Measurements from ENCODE around the gene SMIM1.
A peak's percentile ranks its signal among the peaks of the same experiment; 100 is the strongest.
"Not testable (repeated sequence)": the region's sequence is repeated elsewhere in the genome, so short reads cannot be mapped to it uniquely, and the experiment has no call there.

The SMIM1 gene

DNA sequence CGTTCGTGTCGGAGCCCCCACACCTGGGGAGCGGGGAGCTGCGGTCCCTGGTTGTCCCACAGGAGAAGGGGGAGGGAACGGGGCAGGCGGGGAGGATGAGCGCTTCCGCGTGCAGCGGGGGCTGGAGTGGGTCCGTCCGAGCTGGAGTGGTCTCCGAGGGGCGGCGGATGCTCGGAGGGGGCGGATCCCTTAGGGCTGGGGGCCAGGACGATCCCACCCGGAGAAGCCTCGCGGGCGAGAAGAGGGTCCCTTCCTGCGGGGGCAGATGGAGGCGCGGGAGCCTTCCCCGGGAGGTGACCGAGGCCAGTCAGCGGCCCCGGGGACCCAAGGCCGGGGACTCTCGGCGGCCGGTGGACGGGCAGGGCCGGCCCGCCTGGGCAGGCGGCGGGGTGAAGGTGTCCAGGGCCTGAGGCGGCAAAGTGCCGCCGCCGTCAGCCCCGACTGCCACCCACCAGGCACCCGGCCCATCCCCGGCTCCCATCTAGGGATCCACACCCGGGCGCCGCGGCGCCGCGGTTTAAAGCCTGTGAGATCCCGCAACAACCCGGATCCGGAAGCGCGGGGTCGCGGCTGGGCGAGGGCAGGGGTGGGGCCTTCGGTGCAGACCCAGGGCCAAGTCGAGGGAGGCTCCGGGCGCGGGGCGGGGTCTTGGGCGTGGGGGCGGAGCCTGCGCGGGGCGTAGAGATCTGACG lies 25.6 kb upstream of the SMIM1 start:
- in situ Hi-C loops (cut with MboI; ENCODE audit: low sequenced_read_pairs, unreplicated experiment), result no loop called here
- DNase-seq (ENCODE audit: low spot score), result peak; percentile 99
- no peak for TF ChIP-seq CTCF (IDR thresholded peaks at IDR 0.05; ENCODE audit: borderline replicate concordance, control extremely low read depth, extremely low read depth, insufficient read depth, missing control alignments)

DNA sequence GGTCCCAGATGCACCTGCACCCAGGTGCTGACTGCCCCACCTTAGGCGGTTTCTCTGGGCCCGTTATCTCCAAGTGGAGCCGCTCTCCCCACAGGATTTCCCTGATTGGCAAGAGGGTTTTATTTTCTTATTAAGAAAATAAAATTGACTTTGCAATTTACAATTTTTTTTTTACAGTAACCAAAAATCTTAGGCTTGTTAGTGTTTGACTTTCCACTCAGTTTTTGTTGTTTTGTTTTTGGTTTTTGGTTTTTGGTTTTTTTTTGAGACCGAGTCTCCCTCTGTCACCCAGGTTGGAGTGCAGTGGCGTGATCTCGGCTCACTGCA lies 25.1 kb upstream of the SMIM1 start:
- TF ChIP-seq CTCF (IDR thresholded peaks at IDR 0.05; ENCODE audit: borderline replicate concordance, control extremely low read depth, extremely low read depth, insufficient read depth, missing control alignments), result no peak
- in situ Hi-C loops (cut with MboI; ENCODE audit: low sequenced_read_pairs, unreplicated experiment), result no loop called here
- no peak for DNase-seq (ENCODE audit: low spot score)

DNA sequence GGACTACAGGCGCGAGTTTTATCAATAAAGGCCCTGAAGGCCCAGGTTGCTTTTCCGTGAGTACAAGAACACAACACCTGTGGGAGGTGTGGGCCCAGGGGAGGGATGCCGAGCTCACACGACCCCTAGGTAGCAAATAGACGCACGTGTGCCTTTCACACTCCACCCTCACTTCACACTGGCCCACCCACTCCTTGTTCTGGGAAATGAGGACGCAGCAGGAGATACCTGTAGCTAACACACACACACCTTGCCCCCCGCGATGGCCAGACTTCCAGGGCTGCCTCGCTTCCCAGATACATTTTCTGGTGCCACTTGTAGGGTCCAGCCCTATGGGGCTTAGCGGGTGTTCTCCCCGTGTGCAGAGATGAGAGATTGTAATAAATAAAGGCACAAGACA lies 24.6 kb upstream of the SMIM1 start:
- no peak for TF ChIP-seq CTCF (IDR thresholded peaks at IDR 0.05; ENCODE audit: borderline replicate concordance, control extremely low read depth, extremely low read depth, insufficient read depth, missing control alignments)
- in situ Hi-C loops (cut with MboI; ENCODE audit: low sequenced_read_pairs, unreplicated experiment), result no loop called here
- no peak for DNase-seq (ENCODE audit: low spot score)

- DNase-seq (ENCODE audit: low spot score); in situ Hi-C loops (cut with MboI; ENCODE audit: low sequenced_read_pairs, unreplicated experiment): not testable (repeated sequence)
Measured at GRCh38 chr1:3748316-3748900, 24.1 kb upstream of the SMIM1 start.

- no peak for DNase-seq (ENCODE audit: low spot score)
- in situ Hi-C loops (cut with MboI; ENCODE audit: low sequenced_read_pairs, unreplicated experiment), result no loop called here
- no peak for TF ChIP-seq CTCF (IDR thresholded peaks at IDR 0.05; ENCODE audit: borderline replicate concordance, control extremely low read depth, extremely low read depth, insufficient read depth, missing control alignments)
Measured at GRCh38 chr1:3749512-3749911, 23.0 kb upstream of the SMIM1 start.

DNA sequence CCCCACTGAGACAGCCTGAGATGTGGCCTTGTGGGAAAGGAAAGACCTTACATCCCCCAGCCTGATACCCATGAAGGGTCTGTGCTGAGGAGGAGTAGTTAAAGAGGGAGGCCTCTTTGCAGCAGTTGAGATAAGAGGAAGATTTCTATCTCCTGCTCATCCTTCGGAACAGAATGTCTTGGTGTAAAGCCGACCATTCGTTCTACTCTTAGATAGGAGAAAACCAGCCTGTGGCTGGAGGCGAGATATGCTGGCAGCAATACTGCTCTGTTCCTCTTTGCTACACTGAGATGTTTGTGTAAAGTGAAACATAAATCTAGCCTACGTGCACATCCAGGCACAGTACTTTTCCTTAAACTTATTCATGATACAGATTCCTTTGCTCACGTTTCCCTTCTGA lies 21.8 kb upstream of the SMIM1 start:
- no peak for DNase-seq (ENCODE audit: low spot score)
- no peak for TF ChIP-seq CTCF (IDR thresholded peaks at IDR 0.05; ENCODE audit: borderline replicate concordance, control extremely low read depth, extremely low read depth, insufficient read depth, missing control alignments)
- in situ Hi-C loops (cut with MboI; ENCODE audit: low sequenced_read_pairs, unreplicated experiment), result no loop called here

- no peak for DNase-seq (ENCODE audit: low spot score)
- in situ Hi-C loops (cut with MboI; ENCODE audit: low sequenced_read_pairs, unreplicated experiment), result no loop called here
- no peak for TF ChIP-seq CTCF (IDR thresholded peaks at IDR 0.05; ENCODE audit: borderline replicate concordance, control extremely low read depth, extremely low read depth, insufficient read depth, missing control alignments)
Measured at GRCh38 chr1:3752400-3752945, 20.1 kb upstream of the SMIM1 start, which contains the start of gene CCDC27. Gene CCDC27 (plus strand): TSS chr1:3752450. CDS start chr1:3752482, 32 bp downstream.
